Heart left ventricle (tissue), 16 donors: ENCODE measurements around the gene QSOX1. TPM values are rescaled to one million over a fixed set of nuclear protein-coding genes. Genes with fewer than 3 reads are reported as not detected.
A peak's percentile ranks its signal among the peaks of the same experiment; 100 is the strongest.

Experiments used
- ATAC-seq, 4 donors: fragments of 200-7000 bp; cut with Tn5 transposase; one replicate each; pipeline ENCODE4 v1.9.1; 2020 to 2022; ENCODE audit warnings: moderate library complexity in 4 of 4, mild to moderate bottlenecking in 3 of 4, moderate number of reproducible peaks in 1 of 4
- DNase-seq, 5 donors: peaks; one replicate each; pipeline ENCODE4 v3.0.0-alpha.2; 2020
- H3K27ac ChIP-seq, 12 donors: fragments of 200-600 bp; sonication (generic) in 4 of 12; one replicate each; pipeline versions ENCODE4 v1.5.0 to v1.8.0; 2016 to 2022; ENCODE audit warnings: mild to moderate bottlenecking in 2 of 12
- H3K27me3 ChIP-seq, 9 donors: fragments of 200-600 bp; sonication (generic) in 2 of 9; one replicate each; pipeline versions ENCODE4 v1.5.1 to v1.8.0; 2016 to 2022; ENCODE audit warnings: mild to moderate bottlenecking in 3 of 9
- H3K36me3 ChIP-seq, 9 donors: fragments of 200-600 bp; sonication (generic) in 2 of 9; one replicate each; pipeline versions ENCODE4 v1.5.0 to v1.8.0; 2018 to 2022; ENCODE audit warnings: mild to moderate bottlenecking in 2 of 9
- H3K4me1 ChIP-seq, 12 donors: fragments of 200-600 bp; sonication (generic) in 4 of 12; one replicate each; pipeline versions ENCODE4 v1.5.0 to v1.8.0; 2016 to 2022; ENCODE audit warnings: mild to moderate bottlenecking in 3 of 12
- H3K4me3 ChIP-seq, 12 donors: fragments of 200-600 bp; sonication (generic) in 4 of 12; one replicate each; pipeline versions ENCODE4 v1.5.0 to v1.8.0; 2017 to 2022; ENCODE audit warnings: mild to moderate bottlenecking in 9 of 12, moderate library complexity in 4 of 12
- H3K9me3 ChIP-seq, 12 donors: fragments of 200-600 bp; sonication (generic) in 4 of 12; one replicate each; pipeline versions ENCODE4 v1.5.0 to v1.8.0; 2016 to 2022; ENCODE audit warnings: mild to moderate bottlenecking in 1 of 12
- CTCF ChIP-seq, 12 donors: fragments of 200-600 bp; sonication (generic) in 4 of 12; IDR thresholded peaks; one replicate each; pipeline versions ENCODE4 v1.5.0 to v1.8.0; 2018 to 2022; ENCODE audit warnings: antibody characterized with exemption in 12 of 12, mild to moderate bottlenecking in 5 of 12
- POLR2A ChIP-seq, 2 donors: fragments of 450-650 bp; IDR thresholded peaks; one replicate each; pipeline ENCODE4 v1.6.1; 2017; ENCODE audit warnings: antibody characterized with exemption in 2 of 2, mild to moderate bottlenecking in 2 of 2, moderate library complexity in 2 of 2
- WGBS, 4 donors: extraction: QIAGEN DNeasy Blood & Tissue Kit in 2 of 4; methylation state at CpG; one replicate each; pipeline versions ENCODE4 v1.1.5 to v1.1.7; 2013 to 2018; 5-methylcytosine and 5-hydroxymethylcytosine counted together
- intact Hi-C, 10 donors: fragments of 100-400 bp; cut with DNase I; formaldehyde crosslinking; loops; one replicate each; pipeline versions ENCODE4 v1.11.1 to v1.14.2; 2022
- polyA plus RNA-seq, 2 donors: library from polyadenylated mRNA; stranded (reverse); fragments of 200-250 nt; gene quantifications; one replicate each; pipeline ENCODE4 v1.2.3, GENCODE V29; 2013
- total RNA-seq, 9 donors: library from RNA; depleted of rRNA in 2 of 9; stranded (reverse); fragments of >200 nt in 2 of 9; fragmentation: NEBNext Ultra II Directional in 3 of 9; extraction: Animal tissue kit (Norgen Biotek cat#: 25700) in 3 of 9; gene quantifications; one replicate each; pipeline versions ENCODE4 v1.1.0 to v1.2.4, GENCODE V29; 2016 to 2023
- donor health status: ischemic (EF 13 %, LVEDD 7.1; RV severe dilation, severe dysfunction).
- donor health status: healthy with polysubstance abuse.
- donor health status: DM: no; HTN: yes; CAD: no.
- donor health status: DM: no; HTN: no; CAD: no.
- donor health status: ischemic (EF 25% LVEDD 6.9; RV normal size, moderate dysfunction).
- donor health status: ischemic (EF 25% LVEDD 5.7; RV mildly dilated, moderate dysfunction).
- donor health status: healthy.
- donor health status: DM: yes; HTN: yes; CAD: no.
- donor health status: ischemic (EF 35%, LVEDD 5.7; RV mildly dilated, moderate dysfunction).
- donor health status: nonischemic (EF 11% LVEDD 7.7; RV severe dilation, severe dysfunction).
- donor health status: DM: yes; HTN: yes; CAD: no.
- donor health status: PGD.
- donor health status: ischemic (EF 29% LVEDD 5.4; RV normal size, mild dysfunction).
- donor health status: nonischemic (EF 23%, LVEDD 6.1; RV moderate dilation, normal function).

QSOX1 gene
- total and polyA plus RNA-seq, 11 donors: 62.3 to 250 (median 122) TPM

GRCh38 chr1:180167021-180167701 lies 12.5 kb downstream of the QSOX1 start:
- peaks cover 0 to 21% (median 0%) of the 10 kb centered on the region in 9 donors for H3K36me3 ChIP-seq
- TF ChIP-seq POLR2A (IDR thresholded peaks at IDR 0.05) (no peak), CTCF (IDR thresholded peaks at IDR 0.05) (no peak)
- H3K27me3 ChIP-seq: no peaks in the 10 kb centered on the region
- ATAC-seq: peak; percentile 40 to 64 (median 48)
- H3K27ac ChIP-seq: peak overlapping the region; percentile 44 to 83 (median 70)
- peak in 1 of 5 donors; percentile 58 for DNase-seq
- intact Hi-C loops: loop anchor here in 1 of 10 donors (5.0 kb wide), 1 partner anchor 50 kb away; no protein-coding TSS in a partner anchor
- WGBS, 4 donors: 35 to 53% (median 38%) methylated on average over 7 to 8 of the region's 8 CpGs
- no peaks in the 10 kb centered on the region for H3K9me3 ChIP-seq
- no peak overlapping the region for H3K4me3 ChIP-seq
- peaks cover 5 to 46% (median 33%) of the 10 kb centered on the region in 12 donors for H3K4me1 ChIP-seq

GRCh38 chr1:180167721-180168467 lies 13.2 kb downstream of the QSOX1 start:
- Histone ChIP-seq H3K27me3 (no peaks in the 10 kb centered on the region), H3K36me3 (peaks cover 0 to 21% (median 0%) of the 10 kb centered on the region in 9 donors), H3K27ac (peak overlapping the region; percentile 8 to 83 (median 70)), H3K4me3 (no peak overlapping the region), H3K4me1 (peaks cover 5 to 46% (median 33%) of the 10 kb centered on the region in 12 donors), H3K9me3 (no peaks in the 10 kb centered on the region)
- intact Hi-C loops: loop anchor here in 1 of 10 donors (5.0 kb wide), 1 partner anchor 51 kb away; no protein-coding TSS in a partner anchor
- WGBS, 4 donors: 53 to 81% (median 70%) methylated on average over 4 to 13 of the region's 13 CpGs
- TF ChIP-seq CTCF (IDR thresholded peaks at IDR 0.05) (no peak), POLR2A (IDR thresholded peaks at IDR 0.05) (no peak)
- ATAC-seq: peak; percentile 62 to 76 (median 73)
- DNase-seq: peak in 2 of 5 donors; percentile 45 to 52

- Histone ChIP-seq H3K36me3 (peaks cover 0 to 21% (median 0%) of the 10 kb centered on the region in 9 donors), H3K4me3 (no peak overlapping the region), H3K27me3 (no peaks in the 10 kb centered on the region), H3K27ac (peak overlapping the region in 3 of 12 donors; percentile 24 to 82 (median 73)), H3K4me1 (peaks cover 10 to 58% (median 39%) of the 10 kb centered on the region in 12 donors), H3K9me3 (no peaks in the 10 kb centered on the region)
- whole genome bisulfite sequencing, 4 donors: 73 to 78% (median 75%) methylated on average over 8 to 12 of the region's 12 CpGs
- TF ChIP-seq CTCF (IDR thresholded peaks at IDR 0.05) (peak in 11 of 12 donors; percentile 25 to 57 (median 41)), POLR2A (IDR thresholded peaks at IDR 0.05) (no peak)
- ATAC-seq: peak in 3 of 4 donors; percentile 38 to 64 (median 60)
- peak in 1 of 5 donors; percentile 59 for DNase-seq
- intact Hi-C loops: loop anchor here in 1 of 10 donors (5.0 kb wide), 1 partner anchor 52 kb away; no protein-coding TSS in a partner anchor
Measured at GRCh38 chr1:180168786-180169639, 14.3 kb downstream of the QSOX1 start.
